Iris pigment epithelial cell (primary cell): Measurements from ENCODE around the gene TICRR.

Experiments
- DNase-seq: peaks from one replicate; pipeline ENCODE4 v3.0.0-alpha.2; 2011; ENCODE audit warnings: low read depth

TICRR gene

GRCh38 chr15:89628806-89629715 is 53.8 kb downstream of the TICRR start:
- no peak for DNase-seq

- DNase-seq = no peak
Observed at GRCh38 chr15:89629829-89630228, 54.6 kb downstream of the TICRR start.

- no peak for DNase-seq
Observed at GRCh38 chr15:89630260-89630659, 55.0 kb downstream of the TICRR start.

GRCh38 chr15:89630974-89631901 is 56.0 kb downstream of the TICRR start:
- DNase-seq = no peak

DNA sequence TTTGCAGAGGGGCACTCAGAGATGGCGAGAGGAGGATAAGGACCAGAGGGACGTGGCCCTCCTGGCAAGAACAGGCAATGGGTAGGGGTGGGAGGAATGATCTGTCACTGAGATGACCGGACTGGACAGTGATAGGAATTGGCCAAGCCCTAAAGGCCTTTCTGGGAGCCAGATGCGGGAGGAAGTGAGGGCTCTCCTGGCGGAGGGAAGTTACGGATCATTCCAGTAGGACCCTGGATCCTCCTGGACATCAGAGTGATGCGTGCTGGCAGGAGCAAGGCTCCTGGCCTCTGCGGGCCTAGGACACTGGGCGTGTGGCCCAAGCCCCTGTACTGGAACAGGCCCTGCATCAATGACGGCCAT is 56.6 kb downstream of the TICRR start:
- DNase-seq = no peak

DNA sequence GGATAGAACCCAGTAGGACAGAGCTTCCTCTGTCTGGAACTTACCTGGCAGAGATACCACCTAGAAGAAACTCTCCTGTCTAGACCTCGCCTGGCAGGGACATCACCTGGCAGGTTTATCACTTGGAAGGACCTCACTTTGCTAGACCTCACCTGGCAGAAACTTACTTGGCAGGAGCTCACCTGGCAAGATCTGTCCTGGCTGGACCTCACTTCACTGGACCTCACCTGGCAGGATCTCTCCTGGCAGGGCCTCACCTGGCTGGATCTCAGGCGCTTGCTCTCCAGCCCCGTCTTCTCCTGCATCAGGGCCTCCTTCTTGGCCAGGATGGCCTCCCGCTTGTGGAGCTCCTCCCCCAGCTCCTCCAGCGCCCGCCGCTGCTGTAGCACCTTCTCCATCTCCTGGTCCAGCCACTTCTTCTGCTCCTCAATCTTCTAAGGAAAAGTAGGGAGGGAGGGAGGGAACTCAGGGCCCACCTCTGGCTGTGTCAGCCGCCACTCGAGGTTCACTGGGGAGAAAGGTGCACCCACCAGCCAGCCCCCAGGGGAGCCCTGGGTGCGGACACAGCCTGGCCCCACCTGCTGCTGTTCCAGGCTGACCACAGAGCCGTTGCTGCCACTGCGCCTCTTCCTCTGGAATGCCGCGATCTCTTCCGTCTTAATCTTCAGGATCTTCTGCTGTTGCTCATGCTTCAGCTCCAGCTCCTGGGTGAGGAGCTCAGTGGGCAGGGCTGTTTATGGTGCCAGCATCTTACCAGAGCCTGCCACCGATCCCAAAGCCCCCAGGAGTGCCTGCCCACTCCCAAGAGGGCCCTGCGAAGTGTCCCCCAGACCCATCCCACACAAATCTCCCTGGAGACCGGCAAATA is 57.5 kb downstream of the TICRR start:
- no peak for DNase-seq

GRCh38 chr15:89633585-89633984 is 58.3 kb downstream of the TICRR start:
- no peak for DNase-seq

DNA sequence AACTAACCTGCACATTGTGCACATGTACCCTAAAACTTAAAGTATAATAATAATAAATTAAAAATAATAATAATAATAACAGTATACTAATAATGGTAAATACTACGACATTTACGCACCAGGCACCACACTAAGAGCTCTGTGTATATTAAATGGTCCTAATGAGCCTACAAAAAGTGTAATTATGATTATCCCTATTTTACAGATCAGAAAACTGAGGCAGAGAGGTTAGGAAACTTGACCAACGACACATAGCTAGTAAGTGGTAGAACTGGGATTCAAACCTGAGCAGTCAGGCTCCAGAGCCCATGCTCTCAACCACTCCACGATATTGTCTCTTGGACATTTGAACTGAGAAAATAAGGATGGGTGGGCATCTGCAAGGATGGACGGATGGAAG is 65.0 kb downstream of the TICRR start:
- DNase-seq = no peak

DNA sequence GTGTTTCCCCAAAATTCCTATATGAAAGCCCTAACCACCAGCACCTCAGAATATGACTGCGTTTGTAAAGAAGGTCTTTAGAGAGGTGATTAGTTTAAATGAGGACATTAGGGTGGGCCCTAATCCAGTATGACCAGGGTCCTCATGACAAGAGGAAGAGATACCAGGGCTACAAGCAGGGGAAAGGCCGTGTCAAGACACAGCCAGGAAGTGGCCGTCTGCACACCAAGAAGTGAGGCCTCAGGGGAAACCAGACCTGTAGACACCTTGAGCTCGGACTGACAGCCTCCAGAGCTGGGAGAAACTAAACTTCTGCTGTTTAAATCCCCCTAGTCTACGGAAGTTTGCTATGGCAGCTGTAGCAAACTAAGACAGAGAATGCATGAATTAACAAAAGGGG is 65.8 kb downstream of the TICRR start:
- no peak for DNase-seq

DNA sequence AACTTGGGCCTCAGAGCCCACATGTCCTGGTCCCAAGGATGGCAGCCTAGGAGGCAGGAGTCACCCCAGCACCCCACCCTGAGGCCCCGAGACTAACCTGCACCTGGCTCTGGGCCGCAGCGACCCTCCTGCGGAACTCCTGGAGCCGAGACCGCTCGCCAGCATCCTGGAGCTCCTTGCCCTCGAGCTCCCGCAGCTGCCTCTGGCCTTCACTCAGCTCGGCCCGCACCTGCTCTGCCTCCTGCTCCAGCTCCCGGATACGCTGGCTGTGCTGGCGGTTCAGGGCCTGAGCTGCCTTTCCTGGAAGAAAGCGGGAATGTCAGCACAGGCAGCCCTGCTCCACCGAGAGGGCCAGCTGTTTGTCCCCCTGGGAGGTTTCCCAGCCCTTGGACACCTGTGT is 66.8 kb downstream of the TICRR start:
- no peak for DNase-seq

DNA sequence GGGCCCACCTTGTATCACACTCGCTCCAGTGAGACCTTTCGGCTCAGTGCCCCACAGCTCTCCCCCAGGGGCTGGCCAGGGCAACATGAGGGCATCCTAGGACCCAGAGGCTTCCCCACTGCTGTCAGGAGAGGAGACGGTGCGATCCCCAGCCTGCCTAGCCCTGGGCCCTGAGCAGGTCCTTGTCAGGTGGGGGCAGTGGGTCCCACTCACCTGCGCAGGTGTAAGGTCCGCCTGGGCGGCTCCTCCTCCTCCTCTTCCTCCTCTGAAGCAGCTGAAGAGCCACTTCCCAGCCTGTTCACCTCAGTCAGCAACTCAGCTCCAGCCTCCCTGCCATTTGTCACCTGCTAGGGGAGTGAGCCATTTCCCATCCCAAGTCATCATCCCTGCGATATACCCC is 70.4 kb downstream of the TICRR start:
- DNase-seq = no peak

DNA sequence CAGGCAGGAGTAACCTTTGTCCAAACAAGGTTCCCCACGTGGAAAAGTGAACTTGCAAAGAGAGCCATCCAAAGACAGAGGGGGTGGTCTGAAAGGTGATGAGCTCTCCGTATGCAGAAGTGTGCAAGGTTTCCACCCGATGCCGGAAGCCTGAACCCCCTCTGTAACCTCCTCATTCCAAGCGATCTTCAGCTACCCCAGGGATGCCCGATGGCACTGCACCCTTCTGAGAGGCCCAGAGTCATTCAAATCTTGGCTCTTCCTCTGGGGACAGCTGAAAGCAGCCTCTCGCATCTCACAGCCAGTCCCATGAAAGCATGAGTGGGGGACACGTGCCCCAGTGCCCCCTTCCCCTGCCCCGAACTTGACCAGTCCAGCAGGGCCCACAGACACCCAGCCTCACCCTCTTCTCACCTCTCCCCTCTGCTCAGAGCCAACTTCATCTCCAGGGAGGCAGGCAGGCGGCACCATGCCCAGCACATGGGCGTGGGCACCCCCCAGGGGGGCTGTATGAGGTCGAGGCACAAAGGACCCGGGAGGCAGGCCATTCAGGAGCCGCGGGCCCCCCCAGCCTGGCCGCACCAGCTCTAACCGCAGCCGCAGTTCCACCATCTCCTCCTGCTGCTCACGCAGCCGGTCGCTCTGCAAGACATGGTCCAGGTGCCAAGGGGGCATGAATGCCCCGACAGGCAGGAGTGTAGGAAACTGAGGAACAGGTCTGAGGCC is 71.3 kb downstream of the TICRR start:
- no peak for DNase-seq

DNA sequence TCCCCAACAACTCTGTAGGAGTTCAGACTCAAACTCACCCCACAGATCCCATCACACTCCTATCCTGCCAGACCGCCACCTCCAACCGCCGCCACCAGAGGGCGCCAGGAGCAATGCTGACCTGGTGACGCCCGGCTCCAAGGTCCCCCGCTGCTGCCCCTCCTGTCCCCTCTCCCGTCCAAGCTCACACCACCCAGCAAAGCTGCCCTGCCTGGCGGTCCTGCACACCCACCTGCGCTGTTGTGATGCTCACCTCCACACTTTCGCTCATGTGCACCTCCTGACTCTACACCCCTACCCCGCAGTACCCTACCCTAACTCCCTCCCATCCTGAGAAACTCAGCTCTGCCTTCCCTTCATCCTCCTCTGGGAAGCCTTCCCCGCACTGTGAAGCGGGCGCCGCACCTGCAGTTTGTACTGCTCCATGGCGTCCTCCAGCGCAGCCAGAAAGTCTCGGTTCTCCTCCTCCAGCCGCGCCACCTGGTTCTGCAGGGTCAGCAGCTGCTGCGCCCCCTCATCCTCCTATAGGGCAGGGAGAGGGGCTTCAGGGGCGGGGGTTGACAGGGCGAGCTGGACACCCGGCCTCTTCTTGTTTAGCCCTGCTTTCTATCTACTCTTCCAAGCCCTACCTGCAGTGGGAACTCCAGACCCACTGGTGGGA is 72.1 kb downstream of the TICRR start:
- peak; percentile 41 for DNase-seq

DNA sequence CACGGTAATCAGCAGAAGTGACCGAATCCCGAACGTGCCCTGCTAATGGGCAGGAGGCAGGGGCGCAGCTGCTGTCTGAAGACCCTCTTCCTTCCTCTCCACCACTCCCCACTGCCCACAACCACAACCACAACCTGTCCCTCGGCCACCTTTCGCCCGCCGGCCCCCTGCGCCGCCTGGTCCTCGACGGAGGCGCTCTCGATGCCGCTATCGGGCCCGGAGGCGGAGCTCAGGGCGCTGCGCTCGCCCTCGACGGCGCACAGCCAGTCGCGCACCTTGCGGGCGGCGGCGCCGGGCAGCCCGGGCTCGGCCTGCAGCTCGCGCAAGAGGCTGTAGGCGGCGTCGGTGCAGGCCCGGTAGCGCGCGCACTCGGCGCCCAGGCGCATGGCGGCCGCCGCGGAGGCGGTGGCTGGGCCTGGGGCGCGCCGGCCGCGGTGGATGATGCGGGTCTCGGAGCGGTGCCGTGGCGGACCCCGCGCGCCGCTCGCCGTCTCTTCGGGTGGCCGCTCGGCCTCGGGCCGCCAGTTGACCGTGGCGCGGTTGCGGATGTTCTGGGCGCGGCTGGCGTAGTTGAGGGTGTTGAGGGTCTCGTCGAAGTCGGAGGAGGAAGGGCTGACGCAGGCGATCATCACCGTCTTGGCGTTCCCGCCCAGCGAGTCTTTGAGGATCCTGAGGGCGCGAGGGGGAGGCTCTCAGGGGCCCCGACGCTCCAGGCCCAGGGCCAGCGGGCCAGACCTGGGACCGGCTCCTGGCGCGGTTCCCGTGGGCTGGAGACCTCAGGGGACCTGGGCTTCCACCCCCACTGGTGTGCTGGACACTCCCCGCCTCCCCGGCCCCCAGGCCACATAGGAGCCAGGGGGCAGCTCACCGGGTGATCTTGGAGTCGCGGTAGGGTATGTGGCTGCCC is 73.1 kb downstream of the TICRR start:
- no peak for DNase-seq

- no peak for DNase-seq
Observed at GRCh38 chr15:89649013-89649625, 73.8 kb downstream of the TICRR start.

GRCh38 chr15:89649716-89650115 is 74.4 kb downstream of the TICRR start:
- no peak for DNase-seq

DNA sequence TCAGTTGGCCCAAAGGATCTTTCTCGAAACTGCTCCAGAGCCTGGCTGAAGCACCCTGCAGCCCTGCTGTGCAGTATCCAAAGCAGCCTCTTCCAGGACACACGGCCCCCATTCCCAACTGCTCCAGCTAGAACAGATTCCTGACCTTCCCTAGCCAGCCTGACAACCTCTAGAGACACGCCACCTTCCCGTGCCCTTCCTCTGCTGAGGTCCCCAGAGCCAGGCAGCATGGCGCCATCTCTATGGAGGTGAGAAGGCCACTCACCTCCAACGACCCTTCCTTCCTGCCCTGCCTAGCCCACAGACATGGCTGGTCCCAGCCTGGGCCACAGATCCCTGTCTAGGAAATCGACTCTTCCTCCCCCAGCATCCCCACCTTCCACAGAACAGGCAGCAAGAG is 76.9 kb downstream of the TICRR start:
- no peak for DNase-seq

DNA sequence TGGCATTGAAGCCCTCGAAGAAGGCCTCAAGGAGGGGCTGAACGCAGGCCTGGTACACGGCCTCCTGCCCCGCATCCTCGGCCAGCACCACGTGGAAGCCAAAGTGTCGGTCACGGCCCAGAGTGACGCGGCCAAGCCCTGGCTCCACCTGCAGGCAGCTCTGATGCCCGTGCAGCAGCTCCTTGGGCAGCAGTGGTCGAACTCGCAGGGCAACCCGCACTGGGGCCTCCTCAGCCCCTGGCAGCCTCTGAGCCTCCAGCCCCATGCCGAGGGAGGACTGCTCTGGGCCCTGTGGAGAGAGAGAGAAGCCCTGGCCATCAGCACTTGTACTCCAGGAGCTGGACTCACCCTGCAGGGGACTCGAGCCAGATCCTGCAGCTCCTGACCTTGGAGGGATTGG is 77.4 kb downstream of the TICRR start:
- no peak for DNase-seq

DNA sequence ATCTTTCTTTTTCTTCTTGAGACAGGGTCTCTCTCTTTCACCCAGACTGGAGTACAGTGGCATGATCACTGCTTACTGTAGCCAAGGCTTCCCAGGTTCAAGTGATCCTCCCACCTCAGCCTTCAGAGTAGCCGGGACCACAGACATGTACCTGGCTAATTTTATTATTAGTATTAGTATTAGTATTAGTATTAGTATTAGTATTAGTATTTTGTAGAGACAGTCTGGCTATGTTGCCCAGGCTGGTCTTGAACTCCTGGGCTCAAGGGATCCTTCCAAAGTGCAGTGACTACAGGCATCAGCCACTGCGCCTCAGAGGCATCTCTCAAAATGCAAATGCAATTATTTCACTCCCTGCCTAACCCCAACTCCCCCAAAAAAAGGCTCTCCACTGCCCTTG is 78.3 kb downstream of the TICRR start:
- DNase-seq = no peak
